Measurements from ENCODE around the gene PIM1.

The PIM1 gene

DNA sequence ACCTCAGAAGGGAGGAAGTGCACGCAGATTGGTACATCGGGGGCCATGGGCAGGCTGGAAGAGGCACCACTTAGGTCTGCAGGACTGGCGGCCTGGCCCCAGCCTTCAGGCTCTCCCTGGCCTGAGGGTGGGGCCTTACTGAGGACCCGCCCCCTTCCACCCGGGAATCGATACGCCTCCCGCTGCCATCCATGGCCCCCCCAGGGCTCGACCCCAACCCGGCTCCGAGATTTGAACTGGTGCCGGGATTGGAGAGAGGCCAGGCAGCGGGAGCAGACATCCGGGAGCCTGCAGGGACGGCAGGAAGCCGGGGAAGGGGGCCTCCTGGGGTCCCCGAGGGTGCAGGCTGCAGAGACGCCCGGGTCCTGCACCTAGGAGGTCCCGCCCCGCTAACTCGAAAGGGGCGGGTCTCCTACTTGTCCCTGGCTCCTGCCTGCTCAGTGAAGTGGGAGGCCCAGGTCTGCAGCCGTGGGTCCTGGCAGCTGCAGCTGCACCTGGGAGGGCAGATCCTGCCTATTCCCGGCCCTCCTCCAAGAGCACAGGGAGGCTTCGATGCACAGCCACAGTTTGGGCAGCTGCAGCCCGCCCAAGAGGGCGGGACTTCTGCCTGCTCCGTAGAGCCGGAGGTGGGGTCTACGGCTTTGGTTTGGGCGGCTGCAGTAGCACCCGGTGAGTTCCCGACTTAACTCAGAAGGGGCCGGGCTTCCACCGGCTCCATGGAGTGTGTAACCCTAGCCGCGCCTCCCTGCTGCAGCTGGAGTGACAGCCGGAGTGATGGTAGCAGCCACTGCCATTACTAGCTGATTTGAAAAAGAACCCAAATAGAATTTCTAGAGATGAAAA lies 52.4 kb downstream of the PIM1 start:
- Histone ChIP-seq H3K27me3 (ENCODE audit: low read depth) (no peaks in the 10 kb centered on the region), H3K4me3 (peak overlapping the region; percentile 61), H3K36me3 (replicated peaks) (no peaks in the 10 kb centered on the region), H3K9me3 (no peaks in the 10 kb centered on the region), H3K4me1 (peaks cover 6% of the 10 kb centered on the region; the same call in 1 of the 2 replicates)
- in situ Hi-C loops (cut with MboI; ENCODE audit: low sequenced_read_pairs), result loop anchor here (25.0 kb wide), 2 partner anchors 335 to 610 kb away; partner anchors contain the start of gene C6orf89
- peak; percentile 92 to 95 for DNase-seq (ENCODE audit: low spot score in 2 of 2)

DNA sequence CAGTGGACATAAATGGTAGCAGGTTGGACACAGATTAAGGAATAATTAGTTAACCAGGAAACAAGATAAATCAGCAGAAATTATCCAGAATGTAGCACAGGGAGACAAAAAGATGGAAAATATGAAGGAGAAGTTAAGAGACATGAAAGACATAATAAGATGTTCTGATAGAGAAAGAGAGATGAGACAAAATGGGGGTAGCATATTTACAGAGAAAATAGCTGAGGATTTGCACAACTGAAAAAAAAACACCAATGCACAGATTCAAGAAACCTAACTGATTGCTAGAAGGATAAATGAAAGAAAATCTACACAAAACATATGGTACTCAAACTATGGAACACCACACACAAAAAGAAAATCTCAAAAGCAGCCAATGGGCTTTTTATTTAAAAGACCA lies 53.0 kb downstream of the PIM1 start:
- Histone ChIP-seq H3K4me1 (peaks cover 6% of the 10 kb centered on the region; the same call in 1 of the 2 replicates), H3K27me3 (ENCODE audit: low read depth) (no peaks in the 10 kb centered on the region), H3K36me3 (replicated peaks) (no peaks in the 10 kb centered on the region), H3K9me3 (no peaks in the 10 kb centered on the region), H3K4me3 (peak overlapping the region; percentile 61)
- in situ Hi-C loops (cut with MboI; ENCODE audit: low sequenced_read_pairs), result loop anchor here (25.0 kb wide), 2 partner anchors 336 to 611 kb away; partner anchors contain the start of gene C6orf89
- no peak for DNase-seq (ENCODE audit: low spot score in 2 of 2)

All from HAP-1 (cell line).